HEK293T (cell line): ENCODE data around the gene SLC43A3.

ENCODE experiments used
- ARNT ChIP-seq: fragments of 450-650 bp; IDR thresholded peaks from 2 replicates; pipeline ENCODE4 v1.6.1; 2017; ENCODE audit warnings: mild to moderate bottlenecking
- BHLHE40 ChIP-seq: fragments of 450-650 bp; IDR thresholded peaks from 2 replicates; pipeline ENCODE4 v1.6.1; 2016; ENCODE audit warnings: mild to moderate bottlenecking, moderate library complexity, borderline replicate concordance
- CTBP1 ChIP-seq: fragments of 450-650 bp; IDR thresholded peaks from 2 replicates; pipeline ENCODE4 v1.6.1; 2016; ENCODE audit warnings: borderline replicate concordance
- ELF4 ChIP-seq: fragments of 450-650 bp; IDR thresholded peaks from 2 replicates; pipeline ENCODE4 v1.6.1; 2017; ENCODE audit warnings: antibody characterized with exemption
- FOXA1 ChIP-seq: fragments of 450-650 bp; IDR thresholded peaks from 2 replicates; pipeline ENCODE4 v1.6.1; 2016; ENCODE audit warnings: mild to moderate bottlenecking
- FOXK2 ChIP-seq: fragments of 450-650 bp; IDR thresholded peaks from 2 replicates; pipeline ENCODE4 v1.6.1; 2016; ENCODE audit warnings: mild to moderate bottlenecking
- FOXM1 ChIP-seq: fragments of 450-650 bp; IDR thresholded peaks from 2 replicates; pipeline ENCODE4 v1.6.1; 2017; ENCODE audit warnings: mild to moderate bottlenecking, borderline replicate concordance
- HDGF ChIP-seq: fragments of 450-650 bp; IDR thresholded peaks from 2 replicates; pipeline ENCODE4 v1.6.1; 2017; ENCODE audit warnings: antibody characterized with exemption, borderline replicate concordance
- NFRKB ChIP-seq: fragments of 450-650 bp; IDR thresholded peaks from 2 replicates; pipeline ENCODE4 v1.6.1; 2016; ENCODE audit warnings: mild to moderate bottlenecking, moderate library complexity
- SP1 ChIP-seq: fragments of 450-650 bp; IDR thresholded peaks from 2 replicates; pipeline ENCODE4 v1.6.1; 2017
- SUZ12 ChIP-seq: fragments of 450-650 bp; IDR thresholded peaks from 2 replicates; pipeline ENCODE4 v1.6.1; 2016; ENCODE audit warnings: mild to moderate bottlenecking
- TARDBP ChIP-seq: fragments of 450-650 bp; IDR thresholded peaks from 2 replicates; pipeline ENCODE4 v1.6.1; 2016
- ZNF384 ChIP-seq: fragments of 450-650 bp; IDR thresholded peaks from 2 replicates; pipeline ENCODE4 v1.6.1; 2016

GRCh38 chr11:57440744-57441414, 14.0 kb upstream of the SLC43A3 start:
- TF ChIP-seq HDGF: no peak
- TF ChIP-seq FOXM1: no peak
- no peak for TF ChIP-seq SP1
- TF ChIP-seq TARDBP: no peak
- no peak for TF ChIP-seq FOXA1
- no peak for TF ChIP-seq ARNT
- no peak for TF ChIP-seq CTBP1
- TF ChIP-seq NFRKB: no peak
- TF ChIP-seq SUZ12: no peak
- TF ChIP-seq ELF4: no peak
- no peak for TF ChIP-seq BHLHE40
- TF ChIP-seq ZNF384: no peak
- no peak for TF ChIP-seq FOXK2
